ENCODE measurements around the gene INSM1. TPM values are rescaled to one million over a fixed set of nuclear protein-coding genes. Genes with fewer than 3 reads are reported as not detected.
"Not testable (repeated sequence)": the region's sequence is repeated elsewhere in the genome, so short reads cannot be mapped to it uniquely, and the experiment has no call there.

Gene INSM1, protein sequence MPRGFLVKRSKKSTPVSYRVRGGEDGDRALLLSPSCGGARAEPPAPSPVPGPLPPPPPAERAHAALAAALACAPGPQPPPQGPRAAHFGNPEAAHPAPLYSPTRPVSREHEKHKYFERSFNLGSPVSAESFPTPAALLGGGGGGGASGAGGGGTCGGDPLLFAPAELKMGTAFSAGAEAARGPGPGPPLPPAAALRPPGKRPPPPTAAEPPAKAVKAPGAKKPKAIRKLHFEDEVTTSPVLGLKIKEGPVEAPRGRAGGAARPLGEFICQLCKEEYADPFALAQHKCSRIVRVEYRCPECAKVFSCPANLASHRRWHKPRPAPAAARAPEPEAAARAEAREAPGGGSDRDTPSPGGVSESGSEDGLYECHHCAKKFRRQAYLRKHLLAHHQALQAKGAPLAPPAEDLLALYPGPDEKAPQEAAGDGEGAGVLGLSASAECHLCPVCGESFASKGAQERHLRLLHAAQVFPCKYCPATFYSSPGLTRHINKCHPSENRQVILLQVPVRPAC
- 0.14 and 0.18 TPM in 2 replicates for total RNA-seq (2014; rRNA removed; shearing (Covaris generic))

DNA sequence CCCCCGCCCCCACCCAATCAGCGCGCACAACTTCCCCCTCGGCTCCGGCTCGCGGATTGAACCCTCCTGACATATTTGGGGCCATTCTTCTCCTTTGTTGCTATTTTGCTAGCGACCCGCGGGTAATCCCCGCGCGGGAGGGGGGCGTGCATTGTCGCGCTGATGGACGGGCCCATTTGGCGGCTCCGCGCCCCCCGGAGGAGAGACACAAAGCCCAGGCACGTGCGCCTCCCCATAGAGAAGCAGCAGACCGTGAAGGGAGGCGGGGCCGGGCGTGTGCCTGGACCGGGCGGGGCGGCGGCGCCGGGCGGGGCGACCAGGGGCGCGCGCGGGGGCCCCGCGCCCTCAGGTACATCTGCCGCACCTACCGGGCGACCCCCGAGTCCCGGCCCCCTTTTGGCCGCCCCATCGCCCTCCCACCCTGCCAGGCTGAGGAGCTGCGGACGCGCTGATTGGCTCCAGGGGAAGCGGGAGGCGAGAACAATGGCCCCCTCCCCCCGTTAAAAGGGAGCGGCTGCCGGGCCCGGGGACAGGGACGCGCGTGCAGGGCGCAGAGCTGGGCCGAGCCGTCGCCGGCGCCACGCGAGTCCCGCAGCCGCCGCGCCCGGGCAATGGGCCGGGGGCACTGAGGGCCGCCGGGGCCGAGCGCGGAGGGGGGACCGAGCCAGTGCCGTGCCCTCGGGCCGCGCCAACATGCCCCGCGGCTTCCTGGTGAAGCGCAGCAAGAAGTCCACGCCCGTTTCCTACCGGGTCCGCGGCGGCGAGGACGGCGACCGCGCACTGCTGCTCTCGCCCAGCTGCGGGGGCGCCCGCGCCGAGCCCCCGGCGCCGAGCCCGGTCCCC, at the start of gene INSM1:
INSM1 (plus strand) TSS at position 530 of the 843 bp plus-strand sequence; CDS start at position 694, 164 bp downstream.
- DNase-seq (ENCODE audit: low spot score), result no peak

DNA sequence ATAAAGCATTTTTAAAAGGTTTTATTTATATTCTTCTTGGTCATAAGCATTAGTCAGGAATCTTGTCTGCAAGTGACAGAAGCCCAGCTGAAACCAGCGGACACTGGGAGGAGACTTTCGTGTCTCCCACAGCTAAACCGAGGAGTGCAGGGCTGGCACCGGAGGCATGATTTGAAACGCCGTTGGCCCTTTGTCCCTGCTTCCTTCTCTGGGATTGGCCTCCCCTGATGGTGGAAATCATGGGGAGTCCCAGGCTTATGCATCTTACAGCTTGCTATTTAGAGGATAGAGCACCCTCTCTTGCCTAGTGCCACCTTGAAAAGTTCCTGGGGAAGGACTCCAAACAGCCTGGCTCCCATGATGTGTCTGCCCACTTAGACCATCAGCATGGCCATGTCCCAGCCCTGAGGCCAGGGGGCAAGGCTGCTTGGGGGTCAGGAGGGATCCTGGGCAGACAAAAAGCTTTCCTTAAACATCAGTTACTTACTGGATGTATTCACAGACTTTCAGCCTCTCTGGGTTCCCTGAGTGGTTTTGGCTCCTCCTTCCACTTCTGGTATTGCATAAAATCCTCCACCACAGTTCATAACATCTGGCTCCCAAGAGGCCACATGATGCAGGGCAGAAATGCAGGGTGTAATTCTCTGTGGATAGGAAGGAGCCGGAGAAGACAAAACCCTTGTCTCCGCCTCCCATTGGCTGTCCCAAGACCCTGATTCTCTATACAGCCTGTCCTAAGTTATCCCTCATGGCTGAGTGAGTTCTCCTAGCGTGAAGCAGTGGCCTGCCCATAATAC, 49.3 kb upstream of the INSM1 start:
- no peak for DNase-seq (ENCODE audit: low spot score)

DNA sequence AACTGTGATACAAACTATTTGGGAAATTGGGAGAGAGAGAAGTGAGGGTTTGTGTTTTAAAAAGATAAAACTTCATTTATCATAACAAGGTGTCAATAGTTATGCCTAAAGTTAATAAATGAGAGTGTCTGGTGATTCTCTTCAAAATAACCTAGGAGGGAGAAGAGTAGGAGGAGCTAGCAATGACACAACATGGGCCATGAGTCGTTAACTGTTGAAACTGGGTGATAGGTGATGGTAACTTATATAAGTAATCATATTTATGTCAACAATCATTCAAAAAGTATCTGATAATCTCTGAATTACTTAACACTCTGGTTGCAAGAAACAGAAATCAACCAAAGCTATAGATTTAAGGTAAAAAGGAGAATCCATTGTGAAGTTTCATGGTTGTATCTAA, 46.8 kb upstream of the INSM1 start:
- DNase-seq (ENCODE audit: low spot score), result no peak

DNA sequence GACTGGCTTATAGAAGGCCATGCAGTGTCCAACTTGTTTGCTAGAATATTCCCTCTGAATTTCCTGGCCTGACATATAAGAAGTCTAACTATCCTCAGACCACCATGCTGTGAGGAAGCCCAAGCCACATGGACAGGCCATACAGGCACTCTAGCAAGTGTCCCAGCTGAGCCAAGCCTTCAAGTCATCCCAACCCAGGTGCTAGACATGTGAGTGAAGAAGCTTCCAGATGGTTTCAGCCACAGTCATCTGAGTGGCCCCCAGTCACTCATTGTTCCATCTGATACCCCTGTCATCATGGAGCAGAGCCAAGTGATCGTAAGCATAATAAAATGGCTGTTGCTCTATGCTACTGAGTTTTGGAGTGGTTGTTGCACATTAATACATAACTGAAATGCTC, 46.0 kb upstream of the INSM1 start:
- no peak for DNase-seq (ENCODE audit: low spot score)

DNA sequence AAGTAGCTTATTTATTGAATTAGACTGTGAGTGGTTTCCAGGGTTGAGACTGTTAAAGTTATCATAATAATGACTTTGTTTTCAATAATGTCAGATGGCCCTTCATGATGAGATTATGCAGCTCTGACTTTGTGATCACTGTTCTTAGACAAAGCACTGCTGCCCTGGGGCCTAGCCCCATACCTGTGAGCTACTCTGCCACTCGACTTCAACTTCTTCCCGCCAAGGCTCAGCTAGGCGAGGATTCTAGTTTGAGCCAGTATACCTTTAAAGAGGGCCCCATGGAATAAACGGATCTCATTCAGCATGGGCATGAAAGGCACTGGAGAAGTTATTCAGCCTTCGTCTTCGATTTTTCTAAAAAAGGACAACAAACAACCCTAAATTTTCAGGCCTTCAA, 45.0 kb upstream of the INSM1 start:
- no peak for DNase-seq (ENCODE audit: low spot score)

DNA sequence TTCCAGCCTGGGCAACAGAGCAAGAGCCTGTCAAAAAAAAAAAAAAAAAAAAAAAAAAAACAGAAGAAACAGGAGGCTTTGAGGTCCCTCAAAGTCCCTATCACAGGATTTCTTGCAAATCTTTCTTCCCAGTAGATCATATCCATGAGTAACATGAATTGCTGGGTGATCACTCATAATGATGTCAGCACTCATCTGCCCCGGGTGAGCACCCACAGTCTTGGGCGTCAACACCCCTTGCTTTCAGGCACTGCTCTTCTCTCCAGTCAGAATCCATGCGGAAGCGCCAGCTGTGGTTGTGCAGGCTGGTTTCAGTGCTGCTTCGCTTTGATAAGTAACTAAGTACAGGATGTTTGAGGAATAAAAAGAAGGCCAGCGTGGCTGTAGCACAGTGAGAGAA, 40.2 kb upstream of the INSM1 start:
- DNase-seq (ENCODE audit: low spot score), result no peak

DNA sequence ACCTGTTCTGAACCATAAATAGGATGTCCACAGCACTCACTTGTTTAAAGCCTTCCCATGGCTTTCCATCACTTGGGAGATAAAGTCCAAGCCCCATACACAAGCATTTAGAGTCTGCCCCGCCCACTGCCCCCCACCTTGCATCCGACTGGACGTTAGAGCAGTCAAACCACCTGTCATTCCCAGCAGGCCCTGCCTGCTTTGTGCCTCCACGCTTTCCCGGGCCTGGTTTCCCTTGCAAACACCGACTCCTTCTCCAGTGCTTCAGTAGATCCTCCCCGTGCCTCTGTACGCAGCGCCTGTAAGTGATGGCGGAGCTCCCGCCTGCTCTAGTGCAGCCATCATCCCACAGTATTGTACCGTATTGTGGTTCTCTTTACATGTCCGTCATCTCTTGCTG, 38.3 kb upstream of the INSM1 start:
- DNase-seq (ENCODE audit: low spot score), result no peak

DNA sequence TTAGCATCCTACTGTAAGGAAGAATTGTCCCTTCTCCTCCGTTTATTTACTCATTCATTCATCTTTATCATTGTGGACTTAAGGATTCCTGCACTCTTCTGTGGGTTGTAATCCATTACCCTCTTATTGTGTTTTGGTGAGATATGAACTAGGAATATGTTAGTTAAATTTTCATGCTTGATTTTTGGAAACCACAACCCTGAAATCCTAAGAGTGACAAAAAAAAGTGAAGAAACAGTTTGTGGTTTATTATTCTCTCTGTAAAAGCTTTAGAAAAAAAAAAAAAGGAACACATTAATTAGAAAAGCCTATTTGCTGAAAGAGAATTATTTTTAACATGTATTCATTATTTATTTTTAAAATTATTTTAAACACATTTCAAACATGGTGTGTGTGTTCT, 36.7 kb upstream of the INSM1 start:
- DNase-seq (ENCODE audit: low spot score), result no peak

DNA sequence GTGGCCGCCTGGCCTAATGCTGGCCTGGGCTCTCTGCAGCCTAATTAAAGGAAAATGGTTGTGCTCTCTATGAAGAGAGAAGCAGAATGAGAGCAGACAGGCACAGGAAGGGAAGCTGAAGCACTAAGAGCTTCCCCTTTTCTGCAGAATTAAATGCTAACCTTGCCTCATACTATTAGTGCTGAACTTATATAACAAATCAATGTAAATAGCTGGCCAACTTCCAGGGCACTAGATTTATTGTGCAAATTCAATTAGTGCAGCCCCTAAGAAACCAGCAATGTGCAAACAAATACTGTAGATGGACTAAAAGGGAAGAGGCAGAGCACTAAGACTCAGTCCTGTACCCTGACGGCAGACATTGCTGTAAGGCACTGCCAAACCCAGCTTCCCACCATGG, 36.1 kb upstream of the INSM1 start:
- no peak for DNase-seq (ENCODE audit: low spot score)

DNA sequence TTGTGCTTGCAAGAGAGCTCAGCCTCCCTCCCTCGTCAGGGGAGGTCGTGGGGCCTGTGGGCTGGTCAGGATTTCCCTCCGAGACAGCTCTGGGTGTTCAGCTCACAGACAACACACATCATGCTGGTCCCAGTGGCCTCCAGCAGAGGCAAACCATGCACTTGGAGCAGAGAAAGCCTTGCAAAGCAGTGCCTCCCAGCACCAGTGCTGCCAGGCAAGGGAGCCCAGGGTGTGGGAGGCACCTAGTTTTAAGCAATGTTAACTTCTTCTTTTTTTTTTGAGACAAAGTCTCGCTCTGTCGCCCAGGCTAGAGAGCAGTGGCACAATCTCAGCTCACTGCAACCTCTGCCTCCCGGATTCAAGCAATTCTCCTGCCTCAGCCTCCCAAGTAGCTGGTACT, 34.0 kb upstream of the INSM1 start:
- no peak for DNase-seq (ENCODE audit: low spot score)

DNA sequence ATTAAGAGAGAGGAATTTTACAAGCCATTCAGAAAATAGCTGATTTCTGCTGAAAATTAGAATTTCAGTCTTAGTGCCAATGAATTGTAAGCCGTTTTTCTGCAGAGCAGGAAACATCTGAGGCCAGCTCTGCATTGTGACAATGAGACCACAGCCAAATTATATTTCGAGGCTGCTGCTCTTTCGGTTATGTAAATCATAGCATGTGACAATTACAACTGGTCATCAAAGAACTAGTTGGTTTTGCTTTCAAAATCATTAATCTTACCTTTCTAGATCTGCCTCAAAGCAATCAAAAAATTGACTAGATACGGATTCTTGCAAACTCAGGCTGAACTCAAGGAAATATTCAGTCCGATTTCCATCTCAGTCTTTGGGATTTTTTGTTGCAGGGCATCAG, 33.4 kb upstream of the INSM1 start:
- no peak for DNase-seq (ENCODE audit: low spot score)

DNA sequence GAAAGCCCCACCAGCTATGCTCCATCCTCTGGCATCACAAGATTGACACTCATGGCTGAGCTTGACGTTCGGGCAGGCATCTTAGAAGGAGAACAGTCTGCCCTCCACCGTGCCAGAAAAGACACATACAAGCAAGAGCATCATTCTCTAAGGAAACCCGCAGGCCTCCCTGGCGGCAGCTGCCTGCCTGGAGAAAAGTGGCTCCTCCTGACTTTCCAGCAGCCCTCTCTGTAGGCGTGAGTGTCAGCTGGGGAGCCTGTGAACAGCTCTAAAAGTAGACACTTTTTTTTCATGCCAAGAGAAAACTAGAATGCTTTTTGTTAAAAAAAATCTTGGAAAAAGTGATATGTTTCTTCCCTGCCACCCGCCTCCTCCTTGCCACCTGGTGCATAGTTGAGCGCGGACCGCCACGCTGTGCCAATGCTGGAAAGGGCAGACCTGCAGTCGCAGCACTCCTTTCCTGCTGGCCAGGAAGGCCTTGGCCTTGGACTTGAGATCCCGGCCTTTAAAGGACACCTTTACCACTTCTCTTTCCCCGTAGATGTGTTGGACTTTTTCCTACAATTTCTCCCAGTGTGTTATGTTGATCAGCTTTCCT, 29.7 kb upstream of the INSM1 start:
- no peak for DNase-seq (ENCODE audit: low spot score)

DNA sequence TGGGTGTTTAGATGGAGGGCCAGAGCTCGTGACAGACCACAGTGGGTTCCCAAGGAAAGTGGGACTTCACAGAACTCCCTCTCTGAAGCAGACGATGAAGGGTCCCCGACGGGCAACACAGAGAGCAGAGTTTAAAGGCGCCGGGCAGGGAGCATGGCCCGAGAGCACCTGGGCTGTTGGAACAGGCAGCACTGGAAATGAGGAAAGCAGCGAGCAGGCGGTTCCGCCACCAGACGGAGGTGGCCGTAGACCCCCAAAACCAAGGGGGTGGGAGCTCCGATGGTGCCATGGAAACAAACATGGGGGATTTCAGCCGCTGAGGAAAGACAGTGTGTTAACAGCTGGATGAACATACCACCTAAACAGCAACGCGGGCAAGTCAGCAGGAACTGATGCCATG, 27.5 kb upstream of the INSM1 start:
- DNase-seq (ENCODE audit: low spot score), result no peak

DNA sequence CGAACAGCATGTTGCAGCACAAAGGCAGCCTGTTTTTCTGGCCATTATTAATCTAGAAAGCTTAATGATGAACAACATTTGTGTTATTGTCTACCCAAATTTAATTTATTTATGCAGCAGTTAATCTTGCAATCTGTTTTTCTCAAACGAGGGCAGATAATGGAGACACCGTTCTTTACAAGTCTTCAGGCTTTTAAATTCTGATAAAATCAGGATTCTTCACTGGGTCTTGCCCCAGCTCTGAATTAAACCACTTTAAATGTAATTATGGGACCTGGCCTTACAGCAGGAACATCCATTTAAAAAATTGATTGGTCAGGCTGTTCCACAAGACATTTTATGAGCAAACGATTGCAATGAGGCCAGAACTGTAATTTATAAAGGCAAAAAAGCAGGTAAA, 26.5 kb upstream of the INSM1 start:
- no peak for DNase-seq (ENCODE audit: low spot score)

DNA sequence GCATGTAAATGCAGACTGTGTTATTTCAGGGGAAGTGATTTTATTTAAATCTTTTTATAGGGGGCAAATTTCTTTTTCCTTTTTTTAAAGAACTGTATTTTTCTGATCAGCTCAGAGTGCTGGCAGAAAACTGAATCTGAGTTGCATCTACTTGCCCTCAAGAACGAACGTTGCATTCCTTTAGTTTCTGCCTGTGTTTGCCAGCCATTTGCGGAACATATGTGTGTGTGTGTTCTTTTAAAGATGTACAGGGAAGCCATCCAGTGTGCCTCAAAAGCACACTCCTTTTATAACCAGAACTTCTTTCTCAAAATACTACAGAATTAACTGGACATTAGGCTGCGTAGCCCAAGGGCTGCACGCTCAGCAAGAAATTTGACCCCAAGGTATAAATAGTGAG, 25.8 kb upstream of the INSM1 start:
- no peak for DNase-seq (ENCODE audit: low spot score)

DNA sequence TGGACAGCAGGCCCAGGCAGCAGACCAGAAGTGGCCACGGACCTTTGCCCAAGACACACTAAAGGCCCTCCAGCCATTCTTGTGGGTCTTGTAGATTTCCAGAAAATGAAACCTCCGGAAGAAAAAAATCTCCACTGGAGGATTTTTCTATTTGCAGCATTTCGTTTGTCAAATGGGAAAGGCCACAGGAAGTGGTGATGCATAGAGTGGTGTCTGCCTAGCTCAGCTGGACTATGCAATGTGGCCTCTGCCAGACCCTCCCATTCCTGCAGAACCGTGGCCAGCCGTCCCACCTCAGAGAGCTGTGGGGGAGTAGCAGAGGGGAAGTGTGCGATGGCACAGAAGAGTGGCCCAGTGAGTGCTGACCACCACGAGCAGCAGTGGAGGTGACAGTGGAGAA, 24.0 kb upstream of the INSM1 start:
- no peak for DNase-seq (ENCODE audit: low spot score)

DNA sequence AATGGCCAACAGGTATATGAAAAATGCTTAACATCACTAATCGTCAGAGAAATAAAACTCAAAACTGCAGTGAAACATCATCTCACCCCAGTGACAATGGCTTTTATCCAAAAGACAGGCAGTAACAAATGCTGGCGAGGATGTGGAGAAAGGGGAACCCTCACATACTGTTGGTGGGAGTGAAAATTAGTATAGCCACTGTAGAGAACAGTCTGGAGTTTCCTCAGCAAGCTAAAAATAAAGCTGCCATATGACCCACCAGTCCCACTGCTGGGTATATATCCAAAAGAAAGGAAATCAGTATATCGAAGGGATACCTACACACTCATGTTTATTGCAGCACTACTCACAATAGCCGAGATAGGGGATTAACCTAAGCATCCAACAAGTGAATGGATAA, 23.4 kb upstream of the INSM1 start:
- DNase-seq (ENCODE audit: low spot score), result no peak

DNA sequence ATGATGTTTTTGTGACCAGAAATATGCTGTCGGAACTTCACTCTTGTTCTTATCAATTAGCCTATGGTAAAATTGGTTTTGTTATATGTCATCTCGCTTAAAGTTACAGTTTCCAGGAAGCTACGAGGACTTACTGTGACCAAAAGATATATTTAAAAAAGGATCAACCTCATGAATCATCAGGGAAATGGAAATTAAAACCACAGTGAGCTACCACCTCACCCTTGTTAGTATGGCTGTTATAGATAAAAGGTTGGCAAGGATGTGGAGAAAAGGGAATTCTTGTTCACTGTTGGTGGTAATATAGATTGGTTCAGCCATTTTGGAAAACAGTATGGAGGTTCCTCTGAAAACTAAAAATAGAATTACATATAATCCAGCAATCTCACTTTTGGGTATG, 14.3 kb upstream of the INSM1 start:
- DNase-seq (ENCODE audit: low spot score), result no peak

DNA sequence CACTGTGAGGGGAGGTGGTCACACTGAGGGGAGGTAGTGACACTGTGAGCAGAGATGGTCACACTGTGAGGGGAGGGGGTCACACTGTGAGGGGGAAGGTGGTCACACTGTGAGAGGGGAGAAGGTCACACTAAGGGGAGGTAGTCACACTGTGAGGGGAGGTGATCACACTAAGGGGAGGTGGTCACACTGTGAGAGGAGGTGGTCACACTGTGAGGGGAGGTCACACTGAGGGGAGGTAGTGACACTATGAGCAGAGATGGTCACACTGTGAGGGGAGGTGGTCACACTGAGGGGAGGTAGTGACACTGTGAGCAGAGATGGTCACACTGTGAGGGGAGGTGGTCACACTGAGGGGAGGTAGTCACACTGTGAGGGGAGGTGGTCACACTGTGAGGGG, 12.4 kb upstream of the INSM1 start:
- DNase-seq (ENCODE audit: low spot score), result not testable (repeated sequence)

DNA sequence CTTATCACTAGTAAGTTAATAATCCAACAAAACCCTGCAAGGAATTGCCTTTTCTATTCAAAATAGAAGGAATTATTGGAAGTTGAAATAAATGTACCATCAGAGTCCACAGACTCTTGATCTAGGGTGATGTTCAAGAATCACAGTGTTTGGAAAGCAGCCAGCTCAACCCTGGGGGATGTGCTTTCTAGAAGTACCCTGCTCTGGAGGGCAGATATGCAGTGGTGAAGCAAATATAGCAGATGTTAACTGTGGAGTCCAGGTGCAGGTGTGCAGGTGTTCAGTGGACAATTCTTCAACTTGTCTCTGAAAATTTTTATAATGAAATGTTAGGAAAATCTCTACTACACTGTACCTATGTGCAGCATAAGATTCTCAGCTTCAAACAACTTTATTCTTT, 9.1 kb upstream of the INSM1 start:
- no peak for DNase-seq (ENCODE audit: low spot score)

DNA sequence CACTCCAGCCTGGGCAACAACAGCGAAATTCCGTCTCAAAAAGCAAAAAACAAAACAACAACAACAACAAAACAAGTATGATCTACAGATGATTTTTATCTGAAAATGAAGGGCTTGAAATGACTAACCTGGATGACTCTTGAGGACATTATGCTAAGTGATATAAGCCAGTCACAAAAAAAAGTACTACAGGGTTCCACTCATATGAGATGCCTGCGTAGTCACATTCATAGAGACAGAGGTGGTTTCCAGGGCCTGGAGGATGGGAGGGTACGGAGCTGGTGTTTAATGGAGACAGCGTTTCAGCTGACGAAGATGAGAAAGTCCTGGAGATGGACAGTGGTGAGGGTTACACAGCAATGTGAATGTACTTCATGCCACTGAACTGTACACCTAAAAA, 8.3 kb upstream of the INSM1 start:
- no peak for DNase-seq (ENCODE audit: low spot score)

DNA sequence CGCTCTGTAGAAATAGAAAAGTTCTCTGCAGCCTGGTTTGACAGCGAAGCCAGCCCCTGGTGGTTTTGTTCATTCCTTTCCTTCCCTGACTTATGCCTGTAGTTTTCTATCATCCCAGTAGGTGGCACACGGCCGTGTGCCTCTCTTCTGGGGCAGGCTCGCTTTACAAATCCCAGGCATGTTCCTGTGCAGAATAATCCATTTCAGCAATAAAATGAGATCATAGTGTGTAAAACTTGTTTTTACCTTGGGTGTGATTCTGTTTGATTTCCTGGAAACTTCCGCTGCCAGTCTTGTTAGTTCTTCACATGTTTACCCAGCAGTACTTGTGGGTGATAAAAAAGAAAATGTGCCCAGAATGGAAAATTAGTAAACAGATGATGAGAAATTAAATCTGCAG, 7.4 kb upstream of the INSM1 start:
- peak; percentile 47 for DNase-seq (ENCODE audit: low spot score)
